CD4-positive, alpha-beta T cell treated with Interleukin-4 for 1 hour (primary cell): ENCODE results near the gene PDZK1.
"Not testable (repeated sequence)": the region's sequence is repeated elsewhere in the genome, so short reads cannot be mapped to it uniquely, and the experiment has no call there.

Source experiments
- DNase-seq, 2 donors: peaks; one replicate each; pipeline ENCODE4 v3.0.0-alpha.2; 2020 to 2022

The PDZK1 gene

DNA sequence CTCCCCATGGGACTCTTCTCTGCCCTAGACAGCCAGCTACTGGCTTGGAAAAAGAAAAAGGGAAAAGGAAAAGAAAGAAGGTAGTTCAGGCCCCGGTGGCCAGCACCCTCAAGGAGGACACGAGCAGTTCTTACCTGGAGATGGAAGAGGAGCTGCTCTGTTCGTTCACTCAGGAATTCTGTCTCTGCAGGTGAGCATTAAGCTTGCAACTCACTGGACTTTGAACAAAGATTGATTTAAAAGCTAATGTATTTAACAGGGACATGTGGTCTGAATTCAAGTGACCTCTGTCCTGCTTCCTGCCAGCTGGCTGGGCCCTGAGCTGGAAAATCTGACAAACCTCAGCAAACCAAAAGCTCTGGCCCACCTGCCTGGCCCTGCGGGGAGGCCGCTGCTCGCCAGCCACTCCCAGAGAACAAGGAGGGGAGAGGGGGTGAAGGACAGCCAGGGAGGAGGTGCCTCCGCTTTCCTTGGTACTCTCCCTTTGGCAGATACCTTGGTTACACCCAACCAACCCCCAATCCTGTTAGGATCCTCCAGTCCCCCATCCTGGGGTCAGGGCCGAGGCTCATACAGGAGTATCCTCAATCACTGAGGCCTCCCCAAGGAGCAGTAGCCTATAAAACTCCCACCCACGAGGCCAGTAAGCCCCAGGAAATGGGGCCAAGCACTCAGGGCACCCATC, at the start of gene PDZK1:
PDZK1 (minus strand) TSS at position 186 of the 685 bp plus-strand sequence. CDS start 19,347 bp downstream, outside the sequence.
- DNase-seq, result no peak

DNA sequence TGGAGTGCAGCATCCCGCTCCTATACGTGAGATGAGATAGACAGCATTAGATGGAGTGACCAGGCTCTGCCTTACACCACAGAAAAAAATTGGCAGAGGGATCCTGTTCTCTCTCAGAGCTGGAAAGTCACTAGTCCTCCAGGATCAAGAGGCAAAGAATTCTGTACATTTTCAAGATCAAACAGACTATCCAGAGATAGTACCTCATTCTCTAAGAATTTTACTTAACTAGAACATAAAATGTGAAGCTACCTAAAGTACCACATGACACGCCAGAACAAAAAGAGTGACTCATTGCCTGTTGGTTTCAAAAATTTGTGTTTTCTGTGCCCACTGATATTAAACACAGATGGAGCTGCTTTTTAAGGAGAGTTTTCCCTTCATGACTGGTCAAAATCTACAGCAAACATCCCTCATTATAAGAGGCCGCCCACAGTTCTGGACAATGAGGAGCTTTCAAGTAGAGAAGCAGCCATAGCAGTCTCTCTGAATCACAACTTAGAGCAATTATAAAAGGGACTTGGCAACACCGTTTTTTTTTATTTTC, 44.4 kb upstream of the PDZK1 start:
- DNase-seq, result no peak

DNA sequence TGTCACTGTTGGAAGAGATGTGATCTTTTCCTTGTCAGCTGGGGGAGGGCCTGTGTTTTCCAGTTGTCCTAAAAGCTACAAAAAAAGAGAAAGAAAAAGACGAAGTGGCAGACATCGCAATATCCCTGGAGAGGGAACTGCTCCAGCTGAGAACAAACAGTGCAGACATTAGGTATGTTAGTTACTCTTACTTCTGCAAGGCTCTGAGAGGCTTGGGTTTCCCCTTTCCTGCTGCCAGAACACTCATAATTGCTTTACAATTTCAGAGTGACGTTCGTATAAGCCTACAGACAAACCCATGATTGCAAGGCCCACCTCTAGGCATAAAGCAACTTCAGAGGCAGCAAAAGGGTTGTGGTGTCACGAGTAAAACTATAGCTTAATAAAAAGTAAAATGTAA, 43.3 kb upstream of the PDZK1 start:
- DNase-seq, result no peak

DNA sequence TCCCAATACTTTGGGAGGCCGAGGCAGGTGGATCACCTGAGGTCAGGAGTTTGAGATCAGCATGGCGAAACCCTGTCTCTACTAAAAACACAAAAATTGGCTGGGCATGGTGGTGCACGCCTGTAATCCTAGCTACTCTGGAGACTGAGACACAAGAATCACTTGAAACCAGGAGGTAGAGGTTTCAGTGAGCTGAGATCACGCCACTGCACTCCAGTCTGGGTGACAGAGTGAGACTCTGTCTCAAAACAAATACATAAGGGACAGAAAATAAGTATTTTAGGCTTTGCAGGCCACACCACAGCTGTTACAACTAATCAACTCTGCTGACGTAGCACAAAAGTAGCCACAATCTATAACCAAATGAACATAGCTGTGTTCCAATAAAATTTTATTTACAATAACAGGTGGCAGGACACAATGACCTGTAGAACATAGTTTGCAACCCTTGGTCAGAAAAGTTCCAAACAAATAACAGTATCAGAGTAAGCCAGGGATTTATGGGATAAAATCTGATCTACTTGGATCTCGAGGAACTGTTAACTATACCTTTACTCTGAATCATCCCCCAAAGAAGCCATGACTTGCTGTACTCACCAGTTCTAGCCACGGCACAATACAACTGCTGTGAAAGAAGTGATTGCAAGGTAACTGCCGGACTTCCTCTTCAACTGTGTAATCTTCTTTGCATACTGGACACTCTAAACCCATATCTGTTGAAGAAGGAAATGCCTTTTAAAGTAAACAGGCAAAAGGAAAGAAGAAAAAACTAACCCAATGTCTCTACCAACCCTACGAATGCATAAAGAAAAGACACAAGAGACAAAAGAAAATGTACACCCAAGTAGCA, 40.5 kb upstream of the PDZK1 start:
- DNase-seq, result no peak

DNA sequence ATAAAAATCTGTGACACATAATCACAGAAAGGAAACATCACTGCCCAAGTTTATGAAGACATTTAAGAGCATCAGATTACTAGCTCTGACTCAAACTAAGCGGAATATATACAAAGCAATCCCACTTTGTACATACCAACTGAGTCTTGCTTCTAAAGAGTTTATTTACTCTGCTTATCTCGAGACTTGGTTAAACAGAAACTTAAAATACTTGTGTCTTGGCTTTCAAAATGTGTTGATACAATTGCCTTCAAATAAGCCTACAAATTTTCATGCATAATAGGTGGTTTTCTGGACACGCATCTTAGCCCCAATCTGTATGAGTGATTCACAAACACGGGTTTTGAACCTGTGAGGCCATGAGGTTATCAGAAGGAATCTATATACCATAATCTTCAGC, 33.1 kb upstream of the PDZK1 start:
- DNase-seq, result no peak

DNA sequence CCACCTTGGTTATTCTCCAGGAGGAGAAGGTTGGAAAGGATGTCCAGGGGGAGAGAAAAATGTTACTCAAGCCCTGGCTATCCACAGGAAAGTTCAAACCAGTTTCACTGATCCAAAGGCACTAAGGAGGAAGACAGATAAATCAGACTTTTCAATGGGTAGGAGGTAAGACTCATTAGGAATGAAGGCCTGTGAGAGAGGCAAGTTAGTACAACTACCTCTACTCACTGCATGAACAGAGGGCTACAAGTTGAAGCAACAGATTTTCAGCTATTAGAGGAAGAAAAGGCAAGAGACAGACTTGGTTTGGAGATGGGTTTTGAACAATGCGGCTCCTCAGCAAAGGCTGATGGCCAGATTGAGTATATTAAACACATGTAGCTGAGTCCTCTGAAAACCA, 29.0 kb upstream of the PDZK1 start:
- DNase-seq, result no peak

DNA sequence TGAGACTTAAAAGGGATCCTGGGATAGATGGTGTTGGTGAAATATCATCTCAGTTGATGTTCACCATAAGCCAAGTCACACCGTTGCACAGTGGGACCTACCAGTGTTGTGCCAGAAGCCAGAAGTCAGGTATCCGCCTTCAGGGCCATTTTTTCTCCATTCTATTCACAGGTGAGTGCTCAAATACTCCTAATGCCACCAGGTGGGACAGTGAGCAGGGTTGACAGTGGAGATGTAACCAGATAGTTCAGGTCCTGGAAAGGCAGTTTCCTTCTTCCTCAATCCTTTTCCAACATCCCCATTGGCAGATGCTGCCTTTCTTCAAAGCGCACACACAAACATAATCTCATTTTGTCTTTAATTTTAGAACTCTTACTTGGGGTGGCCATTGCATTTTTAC, 23.7 kb upstream of the PDZK1 start:
- DNase-seq, result no peak

DNA sequence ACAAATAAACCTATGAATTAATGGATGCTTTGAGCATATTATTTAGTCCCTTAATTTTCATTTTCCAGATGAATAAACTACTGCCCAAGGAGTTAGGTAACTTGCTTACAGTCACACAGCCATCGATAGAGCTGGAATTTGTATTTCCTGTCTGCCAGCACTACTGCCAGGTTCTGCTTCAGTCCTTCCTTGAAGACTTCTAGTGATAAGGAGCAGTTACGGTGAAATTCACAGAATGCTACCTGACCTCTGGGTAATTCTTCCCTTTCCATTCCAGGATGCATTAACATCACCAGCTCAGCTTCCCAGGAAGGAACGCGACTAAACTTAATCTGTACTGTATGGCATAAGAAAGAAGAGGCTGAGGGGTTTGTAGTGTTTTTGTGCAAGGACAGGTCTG, 23.3 kb upstream of the PDZK1 start:
- no peak for DNase-seq

DNA sequence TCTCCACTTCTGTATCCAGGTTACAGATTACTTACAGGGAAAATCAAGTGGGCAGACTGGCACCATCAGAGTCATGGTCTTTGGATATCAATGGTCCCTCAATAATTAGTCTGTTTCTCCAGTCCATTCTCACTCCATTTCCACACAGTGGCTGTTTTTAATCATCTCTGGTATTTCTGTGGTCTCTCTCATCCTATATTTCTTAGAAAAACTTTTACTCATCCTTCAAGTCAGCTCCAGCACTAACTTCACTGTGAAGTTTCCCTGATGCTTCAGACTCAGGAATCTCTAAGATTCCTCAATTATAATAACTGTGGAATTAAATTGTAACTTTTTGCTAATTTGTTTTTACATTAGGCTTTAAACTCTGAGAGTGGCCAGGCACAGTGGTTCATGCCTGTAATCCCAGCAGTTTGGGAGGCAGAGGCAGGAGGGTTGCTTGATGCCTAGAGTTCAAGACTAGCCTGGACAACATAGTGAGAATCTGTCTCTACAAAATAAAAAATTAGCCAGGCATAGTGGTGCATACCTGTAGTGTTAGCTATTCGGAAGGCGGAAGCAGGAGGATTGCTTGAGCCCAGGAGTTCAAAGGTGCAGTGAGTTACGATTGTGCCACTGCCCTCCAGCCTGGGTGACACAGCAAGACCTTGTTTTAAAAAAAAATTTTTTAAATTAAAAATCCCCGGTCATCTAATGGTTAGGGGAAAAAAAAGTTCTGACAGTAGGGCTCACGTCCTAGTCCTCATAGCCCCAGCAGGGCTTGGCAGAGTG, 22.7 kb upstream of the PDZK1 start:
- no peak for DNase-seq

DNA sequence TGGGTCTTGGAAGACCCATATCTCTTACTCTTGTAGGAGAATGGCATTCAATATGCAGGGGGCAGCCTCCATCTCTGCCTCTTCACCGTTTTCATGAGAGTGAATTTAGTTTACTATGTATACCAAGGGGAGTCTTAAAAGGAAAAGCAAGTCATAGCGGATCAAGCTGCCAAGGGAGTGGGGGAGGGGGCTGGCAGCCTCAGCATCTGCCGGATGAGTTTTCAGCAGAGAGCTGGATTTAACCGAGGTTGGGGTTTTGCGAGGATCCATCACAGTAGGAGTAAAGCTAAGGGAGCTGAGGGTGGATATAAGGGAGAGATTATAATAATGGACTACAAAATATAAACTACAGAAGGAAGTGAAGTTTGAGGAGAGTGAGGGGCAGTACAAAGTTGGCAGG, 22.0 kb upstream of the PDZK1 start:
- no peak for DNase-seq

DNA sequence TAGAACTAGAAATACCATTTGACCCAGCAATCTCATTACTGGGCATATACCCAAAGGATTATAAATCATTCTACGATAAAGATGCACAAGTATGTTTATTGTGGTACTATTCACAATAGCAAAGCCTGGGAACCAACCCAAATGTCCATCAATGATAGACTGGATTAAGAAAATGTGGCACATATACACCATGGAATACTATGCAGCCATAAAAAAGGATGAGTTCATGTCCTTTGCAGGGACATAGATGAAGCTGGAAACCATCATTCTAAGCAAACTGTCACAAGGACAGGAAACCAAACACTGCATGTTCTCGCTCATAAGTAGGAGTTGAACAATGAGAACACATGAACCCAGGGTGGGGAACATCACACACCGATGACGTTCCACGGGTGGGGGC, 19.0 kb upstream of the PDZK1 start:
- not testable (repeated sequence) for DNase-seq

DNA sequence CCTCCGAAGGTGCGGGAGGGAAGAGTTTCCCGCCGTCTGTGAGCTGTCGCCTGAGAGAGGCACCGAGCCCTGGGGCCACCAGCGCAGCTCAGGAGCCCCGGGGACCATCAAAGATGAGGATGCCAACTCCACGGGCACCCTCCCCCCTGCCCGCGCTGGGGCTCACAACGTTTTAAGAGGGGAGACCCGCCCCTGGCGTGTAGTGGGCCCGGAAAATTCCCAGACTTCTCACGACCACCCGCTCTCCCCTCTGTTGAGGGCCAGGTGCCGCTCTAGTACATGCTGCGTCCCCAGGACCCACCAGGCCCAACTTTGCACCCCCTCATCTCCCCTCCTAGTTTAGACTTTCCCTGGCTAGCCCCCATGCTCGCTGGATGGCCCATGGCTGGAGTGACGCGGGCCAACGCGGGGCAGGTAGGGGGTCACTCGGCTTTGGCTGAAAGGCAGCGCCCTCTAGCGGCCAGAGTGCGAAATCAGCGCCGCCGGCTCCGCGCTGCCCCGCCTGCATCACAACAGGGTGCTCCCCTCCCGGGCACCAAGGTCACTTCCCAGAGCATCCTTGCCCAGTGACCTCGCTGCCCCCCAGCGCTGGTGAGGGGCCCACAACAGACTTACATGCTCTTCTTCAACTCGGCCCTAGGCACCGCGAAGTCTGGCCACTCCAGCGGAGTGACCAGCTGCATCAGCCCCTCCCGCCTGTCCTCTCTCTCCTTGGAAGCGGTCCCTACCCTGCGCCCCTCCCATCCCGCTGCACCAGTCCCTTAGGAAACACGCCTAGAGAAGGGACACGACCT, 13.9 kb upstream of the PDZK1 start:
- peak; percentile 66 to 70 for DNase-seq

DNA sequence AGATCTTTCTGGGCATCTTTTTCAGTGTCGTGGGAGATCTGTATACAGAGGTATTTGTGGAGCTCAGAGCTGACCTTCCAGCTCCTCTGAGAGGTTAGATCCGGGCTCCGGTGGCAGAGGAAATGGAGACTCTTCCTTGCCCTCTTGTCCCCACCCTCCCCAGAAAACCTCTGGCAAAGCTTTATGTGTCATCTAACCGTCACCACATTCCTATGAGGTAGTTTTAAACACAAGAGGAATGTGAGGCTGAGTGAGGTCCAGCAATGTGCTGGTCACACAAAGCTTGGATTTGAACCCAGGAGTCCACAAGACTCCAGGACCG, 13.3 kb upstream of the PDZK1 start:
- no peak for DNase-seq

DNA sequence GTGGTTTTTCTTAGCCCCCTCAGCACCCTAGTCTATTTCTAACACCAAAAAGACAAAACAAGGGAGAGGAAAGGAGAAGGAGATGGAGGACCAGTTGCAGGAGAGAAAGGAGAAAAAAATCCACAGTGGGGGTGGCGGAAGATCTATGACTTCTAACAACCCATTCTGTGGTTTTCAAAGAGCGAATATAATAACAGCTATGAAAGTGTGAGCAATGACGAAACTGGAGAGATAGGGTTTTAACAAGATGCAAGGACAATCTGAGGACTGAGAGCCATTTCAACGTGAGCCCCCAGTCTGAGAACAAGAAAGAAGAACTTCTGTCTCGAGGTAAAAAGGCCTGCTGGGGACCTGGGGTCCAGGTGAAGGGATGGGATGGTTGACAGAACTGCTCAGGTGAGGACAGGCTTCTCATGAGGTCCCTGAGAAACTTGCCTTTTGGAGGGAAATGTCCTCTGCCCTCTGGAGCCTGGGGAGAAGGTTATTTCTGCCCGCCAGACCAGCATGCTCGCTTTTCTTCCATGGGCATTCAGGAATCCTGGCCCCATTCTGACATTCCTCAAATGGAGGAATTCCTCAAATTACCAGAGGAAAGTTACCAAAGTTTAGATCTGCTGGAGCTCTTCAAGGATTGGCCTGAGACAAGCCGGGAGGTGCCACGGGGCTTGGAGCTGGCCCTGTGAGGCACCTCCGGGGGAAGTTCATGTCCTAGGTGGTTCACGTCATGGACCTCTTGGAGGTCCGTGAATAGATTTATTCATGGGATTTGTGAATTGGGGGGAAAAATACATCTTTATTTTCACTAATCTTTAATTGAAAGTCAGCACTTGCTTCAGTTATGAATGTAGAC, 12.3 kb upstream of the PDZK1 start, which contains the start of gene CD160:
CD160 (plus strand) TSS at position 270 of the 850 bp plus-strand sequence. CDS start 8,829 bp downstream, outside the sequence.
- peak in 1 of 2 donors; percentile 25 for DNase-seq

DNA sequence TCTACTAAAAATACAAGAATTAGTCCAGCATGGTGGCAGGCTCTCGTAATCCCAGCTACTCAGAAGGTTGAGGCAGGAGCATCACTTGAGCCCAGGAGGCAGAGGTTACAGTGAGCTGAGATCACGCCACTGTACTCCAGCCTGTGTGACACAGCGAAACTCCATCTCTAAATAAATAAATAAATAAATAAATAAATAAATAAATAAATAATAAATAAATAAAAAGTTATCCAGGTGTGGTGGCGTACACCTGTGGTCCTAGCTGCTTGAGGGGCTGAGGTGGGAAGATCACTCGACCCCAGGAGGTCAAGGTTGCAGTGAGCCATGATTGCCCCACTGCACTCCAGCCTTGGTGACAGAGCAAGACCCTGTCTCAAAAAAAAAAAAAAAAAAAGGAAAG, 11.3 kb upstream of the PDZK1 start:
- DNase-seq, result not testable (repeated sequence)

DNA sequence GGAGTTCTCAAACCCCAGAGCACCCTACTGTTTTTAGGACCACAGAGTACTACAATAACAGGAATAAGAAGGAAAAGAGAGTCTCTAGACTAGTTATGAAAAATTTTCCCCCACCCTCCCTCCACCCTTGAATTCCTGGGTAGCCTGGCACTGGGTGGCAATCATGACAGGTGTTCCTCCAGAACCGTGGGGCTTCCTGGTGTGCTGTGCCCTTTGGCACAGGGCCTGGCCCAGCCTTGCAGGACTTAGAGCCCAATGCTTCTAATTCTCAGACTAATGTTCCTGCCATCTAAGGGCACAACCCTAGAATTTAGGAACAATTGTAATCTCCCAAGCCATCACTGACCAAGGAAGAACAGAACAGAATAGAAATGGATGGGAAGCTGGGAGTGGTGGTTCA, 10.7 kb upstream of the PDZK1 start:
- no peak for DNase-seq

DNA sequence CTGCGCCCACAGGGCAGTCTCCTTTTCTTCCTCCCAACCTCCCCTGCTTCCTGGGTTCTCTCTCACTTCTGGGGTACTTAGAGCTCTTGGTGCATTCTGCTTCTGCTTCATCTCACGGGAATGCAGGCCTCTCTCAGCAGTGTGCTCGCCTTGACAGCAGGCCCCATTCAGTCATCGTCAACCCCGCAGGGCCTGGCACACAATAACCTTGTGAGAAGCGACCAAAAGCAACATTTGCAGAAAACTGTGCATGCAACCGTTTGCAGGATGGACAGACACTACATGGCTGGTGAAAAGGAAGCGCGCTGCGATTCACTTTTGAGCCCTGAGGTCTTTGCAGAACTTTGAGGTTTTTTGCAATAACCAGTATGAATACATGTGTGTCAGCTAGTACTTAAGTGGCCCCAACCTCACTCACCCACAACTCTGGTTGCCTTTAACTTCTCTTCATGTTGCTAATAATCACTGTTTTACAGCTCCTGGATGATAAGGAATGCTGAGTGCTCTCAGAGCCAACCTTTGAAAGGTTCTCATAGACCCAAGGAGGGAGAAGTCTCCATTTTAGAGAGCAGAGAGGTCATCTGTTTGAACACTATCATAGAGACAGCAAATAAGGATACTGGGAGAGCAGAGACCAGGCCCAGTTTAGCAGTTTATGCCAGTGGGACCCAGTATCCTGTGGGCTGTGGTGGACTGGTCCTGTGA, 9.6 kb upstream of the PDZK1 start:
- peak in 1 of 2 donors; percentile 9 for DNase-seq

DNA sequence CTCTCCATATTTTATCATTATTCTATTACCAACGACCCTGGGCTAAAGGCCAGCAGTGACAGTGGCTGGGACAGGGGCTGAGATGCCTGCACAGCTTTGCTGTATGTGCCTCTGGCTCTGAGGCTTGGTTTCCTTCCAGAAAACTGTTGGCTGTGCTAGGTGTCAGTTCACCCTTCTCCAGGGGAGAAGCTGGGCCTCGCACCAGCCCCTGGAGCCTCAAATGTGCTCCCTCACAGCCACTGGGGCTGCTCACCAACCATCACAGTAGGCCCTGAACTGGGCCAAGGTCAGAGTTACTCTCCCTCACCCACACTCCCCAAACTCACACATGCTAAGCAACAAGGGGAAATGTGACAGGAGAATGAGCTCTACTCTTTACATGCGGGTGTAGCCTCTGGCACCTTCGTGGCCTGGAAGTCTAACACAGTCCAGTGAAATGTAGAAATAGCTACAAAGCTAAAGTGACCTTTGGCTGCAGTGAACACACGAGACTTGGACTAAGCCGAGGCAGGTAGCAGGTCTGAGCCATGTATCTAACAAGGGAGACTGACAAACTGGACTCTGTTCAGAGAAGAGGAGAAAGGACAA, 7.5 kb upstream of the PDZK1 start:
- DNase-seq, result no peak

DNA sequence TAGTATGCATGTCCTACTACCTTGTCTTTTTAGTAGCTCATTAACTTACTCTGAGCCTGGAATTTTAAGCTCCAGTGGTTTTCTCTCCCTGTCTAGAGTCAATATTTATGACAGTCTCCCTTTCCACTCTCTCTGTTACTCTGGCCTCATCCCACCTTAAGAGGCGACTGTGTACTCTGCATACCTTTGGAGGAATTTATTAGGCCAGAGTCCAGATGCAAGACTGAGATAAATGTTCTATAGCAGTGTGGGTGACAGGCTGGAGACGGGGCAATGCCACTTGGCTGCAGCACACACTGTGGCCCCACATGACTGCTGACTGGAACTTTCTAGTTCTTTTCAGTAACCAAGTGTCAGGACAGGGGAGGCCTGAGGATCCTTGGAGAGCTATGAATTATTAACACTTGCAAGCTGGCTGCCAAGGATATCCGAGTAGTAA, 4.1 kb upstream of the PDZK1 start:
- no peak for DNase-seq

DNA sequence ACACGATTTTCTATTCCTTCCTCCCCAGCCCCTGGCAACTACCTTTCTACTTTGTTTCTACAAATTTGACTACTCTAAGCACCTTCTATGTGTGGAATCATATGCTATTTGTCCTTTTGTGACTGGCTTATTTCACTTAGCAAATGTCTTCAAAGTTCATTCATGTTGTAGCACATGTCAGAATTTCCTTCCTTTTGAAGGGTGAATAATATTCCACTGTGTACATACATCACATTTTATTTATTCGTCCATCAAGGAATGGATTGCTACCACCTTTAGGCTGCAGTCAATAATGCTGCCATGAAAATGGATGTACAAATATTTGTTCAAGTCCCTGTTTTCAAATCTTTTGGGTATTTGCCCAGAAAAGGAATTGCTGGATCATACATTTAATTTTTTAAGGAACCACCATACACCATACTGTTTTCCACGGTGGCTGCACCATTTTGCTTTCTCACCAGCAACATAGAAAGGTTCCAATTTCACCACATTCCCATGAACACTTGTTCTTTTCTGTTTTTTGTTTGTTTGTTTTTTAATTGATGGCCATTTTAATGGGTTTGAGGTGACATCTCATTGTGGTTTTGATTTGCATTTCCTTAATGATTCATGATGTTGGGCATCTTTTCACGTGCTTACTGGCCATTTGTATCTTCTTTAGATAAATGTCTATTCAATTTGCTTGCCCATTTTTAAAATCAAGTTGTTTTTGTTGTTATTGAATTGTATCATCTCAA, 3.3 kb upstream of the PDZK1 start:
- DNase-seq, result no peak
